Eye (tissue), 1 donor: Measurements from ENCODE around the gene PSAT1.

Experiments used
- DNase-seq: peaks from one replicate; pipeline ENCODE4 v3.0.0-alpha.2; 2015

The PSAT1 gene

DNA sequence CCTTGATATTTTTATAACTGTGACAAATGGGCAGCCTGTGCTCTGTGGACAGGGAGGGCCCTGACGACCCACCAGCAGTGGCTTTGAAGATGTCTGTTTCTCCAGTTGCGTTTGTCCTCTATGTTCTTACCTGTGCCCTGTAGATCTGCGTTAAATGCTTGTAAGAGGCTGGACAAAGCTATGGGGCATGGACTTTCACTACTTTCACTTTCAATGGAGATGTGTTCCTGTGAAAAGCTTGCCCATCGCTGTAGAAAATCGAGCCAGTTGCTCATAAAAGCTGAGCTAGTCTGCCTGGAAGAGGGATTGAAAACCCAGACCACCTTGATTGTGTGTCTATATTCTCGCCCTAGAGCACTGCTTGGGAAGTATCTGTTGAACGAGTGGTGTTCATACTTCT is 74.1 kb downstream of the PSAT1 start:
- no peak for DNase-seq

DNA sequence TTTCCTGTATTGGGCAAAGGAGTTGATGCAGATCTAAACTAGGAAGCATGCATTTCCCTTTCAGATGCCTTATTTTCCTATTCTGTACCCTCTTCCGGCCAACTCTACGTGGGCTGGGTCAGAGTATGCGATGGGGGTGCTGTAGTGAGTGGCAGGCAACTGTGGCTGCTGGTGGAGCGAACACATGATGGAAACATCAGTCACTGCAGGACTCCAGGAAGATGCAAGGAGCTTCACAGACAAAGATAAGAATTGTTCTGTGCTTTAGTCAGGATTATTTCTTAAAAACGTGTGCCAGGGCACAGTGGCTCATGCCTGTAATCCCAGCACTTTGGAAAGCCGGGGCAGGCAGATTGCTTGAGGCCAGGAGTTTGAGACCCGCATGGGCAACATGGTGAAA is 75.1 kb downstream of the PSAT1 start:
- DNase-seq = no peak
